ENCODE results near the gene FREM3.

GRCh38 chr4:143531788-143532491, 168.5 kb downstream of the FREM3 start:
- TF ChIP-seq ZC3H11A (IDR thresholded peaks at IDR 0.05) (no peak), HMGXB4 (CRISPR knock-in tag; IDR thresholded peaks at IDR 0.05; ENCODE audit: borderline replicate concordance) (no peak), MYC (IDR thresholded peaks at IDR 0.05; ENCODE audit: borderline replicate concordance, low read length) (no peak), RARB (CRISPR knock-in tag; IDR thresholded peaks at IDR 0.05) (no peak)
- TF ChIP-seq, protein P1, sequence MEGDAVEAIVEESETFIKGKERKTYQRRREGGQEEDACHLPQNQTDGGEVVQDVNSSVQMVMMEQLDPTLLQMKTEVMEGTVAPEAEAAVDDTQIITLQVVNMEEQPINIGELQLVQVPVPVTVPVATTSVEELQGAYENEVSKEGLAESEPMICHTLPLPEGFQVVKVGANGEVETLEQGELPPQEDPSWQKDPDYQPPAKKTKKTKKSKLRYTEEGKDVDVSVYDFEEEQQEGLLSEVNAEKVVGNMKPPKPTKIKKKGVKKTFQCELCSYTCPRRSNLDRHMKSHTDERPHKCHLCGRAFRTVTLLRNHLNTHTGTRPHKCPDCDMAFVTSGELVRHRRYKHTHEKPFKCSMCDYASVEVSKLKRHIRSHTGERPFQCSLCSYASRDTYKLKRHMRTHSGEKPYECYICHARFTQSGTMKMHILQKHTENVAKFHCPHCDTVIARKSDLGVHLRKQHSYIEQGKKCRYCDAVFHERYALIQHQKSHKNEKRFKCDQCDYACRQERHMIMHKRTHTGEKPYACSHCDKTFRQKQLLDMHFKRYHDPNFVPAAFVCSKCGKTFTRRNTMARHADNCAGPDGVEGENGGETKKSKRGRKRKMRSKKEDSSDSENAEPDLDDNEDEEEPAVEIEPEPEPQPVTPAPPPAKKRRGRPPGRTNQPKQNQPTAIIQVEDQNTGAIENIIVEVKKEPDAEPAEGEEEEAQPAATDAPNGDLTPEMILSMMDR (IDR thresholded peaks at IDR 0.05): no peak
